A673 (cell line): ENCODE results near the gene ITLN2.

Experiments
- EZH2 ChIP-seq: fragments of 200-600 bp; sonication (generic); IDR thresholded peaks from 2 replicates; pipeline ENCODE4 v1.6.1; 2017; ENCODE audit warnings: borderline replicate concordance, low read depth, mild to moderate bottlenecking, mixed read lengths, antibody characterized with exemption, low read length; ENCODE audit not compliant: poor library complexity, severe bottlenecking
- TF ChIP-seq, protein P1 (sequence below): fragments of 300-800, 200-600 bp; sonication (generic); conservative IDR thresholded peaks from 2 replicates; pipeline ENCODE4 v1.5.1; 2017; ENCODE audit warnings: low read depth, mild to moderate bottlenecking, antibody characterized with exemption, low read length, moderate library complexity, mixed read lengths

- TF ChIP-seq, protein P1, sequence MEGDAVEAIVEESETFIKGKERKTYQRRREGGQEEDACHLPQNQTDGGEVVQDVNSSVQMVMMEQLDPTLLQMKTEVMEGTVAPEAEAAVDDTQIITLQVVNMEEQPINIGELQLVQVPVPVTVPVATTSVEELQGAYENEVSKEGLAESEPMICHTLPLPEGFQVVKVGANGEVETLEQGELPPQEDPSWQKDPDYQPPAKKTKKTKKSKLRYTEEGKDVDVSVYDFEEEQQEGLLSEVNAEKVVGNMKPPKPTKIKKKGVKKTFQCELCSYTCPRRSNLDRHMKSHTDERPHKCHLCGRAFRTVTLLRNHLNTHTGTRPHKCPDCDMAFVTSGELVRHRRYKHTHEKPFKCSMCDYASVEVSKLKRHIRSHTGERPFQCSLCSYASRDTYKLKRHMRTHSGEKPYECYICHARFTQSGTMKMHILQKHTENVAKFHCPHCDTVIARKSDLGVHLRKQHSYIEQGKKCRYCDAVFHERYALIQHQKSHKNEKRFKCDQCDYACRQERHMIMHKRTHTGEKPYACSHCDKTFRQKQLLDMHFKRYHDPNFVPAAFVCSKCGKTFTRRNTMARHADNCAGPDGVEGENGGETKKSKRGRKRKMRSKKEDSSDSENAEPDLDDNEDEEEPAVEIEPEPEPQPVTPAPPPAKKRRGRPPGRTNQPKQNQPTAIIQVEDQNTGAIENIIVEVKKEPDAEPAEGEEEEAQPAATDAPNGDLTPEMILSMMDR = no peak
- TF ChIP-seq EZH2 = no peak
Measured at GRCh38 chr1:161000736-161001480, 46.3 kb upstream of the ITLN2 start.
